Stimulated activated CD8-positive, alpha-beta memory T cell treated with anti-CD3 and anti-CD28 coated beads, Interleukin-15, amount 100 ng/mL, for 48 hours (primary cell): Measurements from ENCODE around the gene RPL32.
"Not testable (repeated sequence)": the region's sequence is repeated elsewhere in the genome, so short reads cannot be mapped to it uniquely, and the experiment has no call there.

Experiments
- DNase-seq, 2 donors: peaks; one replicate each; pipeline ENCODE4 v3.0.0-alpha.2; 2020; ENCODE audit warnings: low read depth in 2 of 2

Gene RPL32

DNA sequence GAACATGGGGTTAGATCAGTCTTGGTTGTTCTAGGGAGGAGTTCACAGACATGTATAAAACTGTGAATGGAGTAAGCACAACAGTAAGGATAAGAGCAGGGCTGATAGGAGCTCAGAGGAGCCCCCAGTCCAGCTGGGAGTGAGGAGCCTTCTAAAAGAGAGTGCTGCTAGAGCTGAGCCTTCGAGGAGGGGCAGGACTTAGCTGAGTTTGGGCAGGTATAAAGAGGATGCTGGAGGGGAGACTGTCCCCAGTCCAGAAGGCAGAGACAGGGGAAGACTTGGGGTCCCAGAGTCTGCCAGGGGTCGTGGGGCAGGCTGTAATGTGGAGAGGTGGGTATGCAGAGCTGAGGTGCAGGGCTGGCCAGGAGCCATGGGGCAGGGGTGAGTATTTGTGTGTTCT, 32.8 kb downstream of the RPL32 start:
- no peak for DNase-seq

DNA sequence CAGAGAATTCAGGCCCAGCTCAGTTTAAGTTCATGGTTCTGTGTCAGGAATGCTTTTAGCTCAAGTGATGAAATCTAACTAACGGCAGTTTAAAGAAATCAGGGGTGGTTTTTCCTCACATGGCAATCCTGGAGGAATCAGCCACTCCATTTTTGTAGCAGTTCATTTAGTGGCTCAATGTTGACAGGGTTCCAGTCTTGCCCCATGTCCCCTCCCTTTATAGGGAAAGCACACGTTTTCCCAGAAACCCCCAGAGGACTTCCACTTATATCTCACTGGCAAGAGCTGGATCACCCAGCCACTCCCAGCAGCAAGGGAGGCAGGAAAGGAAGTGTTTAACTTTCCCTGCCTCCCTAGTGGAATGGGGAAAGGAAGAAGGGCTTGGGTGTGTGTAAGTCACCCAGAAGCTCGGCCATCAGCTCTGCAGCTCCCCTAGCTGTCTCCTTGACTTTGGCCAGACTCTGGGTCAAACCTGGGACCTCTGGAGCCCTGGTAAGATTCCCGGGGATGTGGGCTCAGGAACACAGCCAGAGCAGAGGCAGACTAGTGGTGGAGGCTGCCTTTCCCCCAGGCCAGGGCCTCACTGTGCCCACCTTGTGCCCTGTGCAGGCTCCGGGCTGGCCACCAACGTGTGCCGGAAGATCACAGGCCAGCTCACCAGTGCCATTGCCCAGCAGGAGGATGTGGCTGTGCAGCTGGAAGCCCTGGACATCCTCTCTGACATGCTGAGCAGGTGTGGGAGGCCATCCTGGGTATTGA, 33.6 kb downstream of the RPL32 start:
- DNase-seq, result no peak

DNA sequence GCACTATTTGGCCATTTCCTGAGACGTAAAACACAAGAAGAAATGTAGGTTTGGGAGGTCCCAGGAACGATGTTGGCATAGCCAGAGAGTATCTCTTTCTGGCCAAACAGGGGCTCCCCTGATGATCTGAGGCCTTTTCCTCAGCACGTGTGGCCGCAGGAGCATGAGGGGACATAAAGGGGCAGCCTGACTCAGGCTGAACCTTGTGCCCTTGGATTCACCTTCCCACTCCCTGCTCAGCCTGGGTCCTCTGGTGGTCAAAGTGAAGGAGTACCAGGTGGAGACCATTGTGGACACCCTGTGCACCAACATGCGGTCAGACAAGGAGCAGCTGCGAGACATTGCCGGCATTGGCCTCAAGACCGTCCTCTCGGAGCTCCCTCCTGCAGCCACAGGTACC, 34.3 kb downstream of the RPL32 start:
- no peak for DNase-seq

DNA sequence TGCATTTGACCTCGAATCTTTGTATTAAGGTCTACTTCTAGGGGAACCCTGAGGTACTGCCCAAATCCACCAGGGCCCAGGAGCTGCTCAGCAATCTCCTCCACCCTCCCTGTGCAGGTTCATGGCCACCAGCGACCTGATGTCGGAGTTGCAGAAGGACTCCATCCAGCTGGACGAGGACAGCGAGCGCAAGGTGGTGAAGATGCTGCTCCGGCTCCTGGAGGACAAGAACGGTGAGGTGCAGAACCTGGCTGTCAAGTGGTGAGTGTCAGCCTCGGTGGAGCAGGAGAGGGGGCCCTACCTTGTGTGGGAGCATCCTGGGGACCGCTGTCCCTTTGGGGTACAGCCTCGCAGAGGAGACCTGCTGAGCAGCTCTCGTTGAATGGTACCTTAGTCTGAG, 38.0 kb downstream of the RPL32 start:
- DNase-seq, result no peak

DNA sequence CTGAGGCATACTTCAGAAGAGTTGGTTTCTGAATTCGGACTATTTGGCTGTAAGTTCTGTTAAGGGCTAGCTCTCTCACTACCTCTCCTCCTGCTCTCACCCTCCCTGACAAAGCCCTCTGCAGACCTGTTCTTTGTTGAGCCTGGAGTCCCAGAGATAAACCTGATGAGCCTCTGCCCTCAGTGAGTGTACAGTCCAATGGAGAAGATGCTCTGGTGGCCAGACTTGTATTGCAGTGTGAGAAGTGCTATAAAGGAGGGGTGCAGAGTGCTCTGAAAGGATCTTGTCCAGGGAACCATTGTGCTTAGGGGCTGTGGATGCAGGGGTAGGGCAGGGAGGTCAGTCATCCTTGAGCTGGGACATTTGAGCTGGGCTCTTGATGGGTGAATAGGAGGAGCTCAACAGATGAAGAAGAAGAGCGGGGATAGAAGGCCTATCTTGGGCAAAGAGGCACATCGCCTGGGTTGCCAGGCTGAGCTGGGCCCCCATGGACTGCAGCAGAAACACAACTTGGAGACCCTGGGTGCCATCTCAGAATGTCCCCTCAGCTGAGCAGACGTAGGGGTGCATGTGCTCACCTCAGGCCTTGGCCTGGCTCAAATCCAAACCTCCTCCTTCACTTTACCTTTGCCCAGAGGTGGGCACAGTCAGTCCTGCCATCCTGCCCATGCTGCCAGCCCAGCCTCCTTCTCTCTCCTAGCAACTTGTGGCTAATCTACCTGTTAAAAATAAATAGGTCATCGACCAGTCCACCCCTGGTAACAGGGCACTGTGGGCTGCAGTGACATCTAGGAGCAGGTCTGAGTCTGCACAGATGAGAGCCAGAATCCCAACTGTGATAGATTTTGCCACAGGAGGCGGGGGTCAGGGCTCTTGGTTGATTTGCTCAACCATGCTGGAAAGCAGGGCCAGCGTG, 41.6 kb downstream of the RPL32 start:
- no peak for DNase-seq

DNA sequence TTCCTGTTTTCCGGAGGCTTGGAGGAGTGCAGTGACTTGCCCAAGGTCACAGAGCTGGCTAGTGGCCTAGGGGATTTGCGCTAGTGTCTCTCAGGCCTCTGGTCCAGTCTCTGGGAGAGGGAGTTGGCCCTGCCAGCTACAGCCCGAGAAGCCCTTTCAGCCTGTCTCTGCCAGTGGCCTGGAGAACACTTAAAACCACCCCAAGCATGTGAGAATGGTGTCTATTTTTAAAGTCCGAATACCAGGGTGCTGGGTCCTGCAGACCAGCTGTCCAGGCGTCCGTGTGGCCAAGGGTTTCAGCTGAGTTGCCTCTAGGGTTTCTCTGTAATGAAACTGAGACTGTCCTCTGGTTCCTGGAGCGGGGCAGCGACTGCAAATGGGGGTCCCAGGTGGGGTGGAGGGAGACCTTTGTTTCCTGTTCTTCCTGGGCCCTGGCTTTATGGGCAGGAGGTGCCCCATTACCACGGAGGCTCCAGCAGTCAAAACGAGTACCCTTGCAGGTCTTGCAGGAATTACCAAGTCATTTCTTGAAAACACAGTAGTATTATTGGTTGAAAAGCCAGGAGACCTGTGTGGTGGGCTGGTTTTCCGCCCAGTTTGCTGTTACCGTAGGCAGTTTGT, 42.7 kb downstream of the RPL32 start:
- DNase-seq, result no peak

DNA sequence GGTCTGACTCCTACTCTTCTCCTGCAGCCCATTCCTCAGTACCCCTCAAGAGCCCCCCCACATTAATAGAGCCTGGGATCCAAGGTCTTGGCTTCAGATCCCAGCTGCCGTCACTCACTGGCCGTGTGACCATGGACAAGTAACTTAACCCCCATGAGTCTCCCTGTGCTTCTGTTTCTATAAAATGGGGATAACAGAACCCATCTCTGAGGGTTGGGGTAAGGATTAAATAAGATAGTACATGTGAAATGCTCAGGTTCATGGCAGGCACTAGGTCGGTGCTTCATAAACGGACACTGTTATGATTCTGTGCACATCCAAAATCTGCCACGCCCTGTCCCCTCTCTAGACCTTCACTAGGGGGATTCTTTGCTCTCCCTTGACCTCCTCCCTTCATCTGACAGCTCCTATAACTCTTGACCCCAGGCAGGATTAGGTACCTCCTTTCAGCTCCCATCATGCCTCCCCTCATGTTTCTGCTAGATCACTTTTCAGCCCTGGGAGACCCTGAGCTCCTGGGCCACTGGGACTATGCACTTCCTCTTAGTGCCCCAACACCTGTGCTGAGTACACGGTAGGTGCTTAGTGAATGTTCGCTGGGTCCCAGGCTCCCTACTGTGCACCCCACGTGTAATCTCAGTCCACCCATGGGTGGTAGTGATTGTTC, 43.3 kb downstream of the RPL32 start:
- no peak for DNase-seq

DNA sequence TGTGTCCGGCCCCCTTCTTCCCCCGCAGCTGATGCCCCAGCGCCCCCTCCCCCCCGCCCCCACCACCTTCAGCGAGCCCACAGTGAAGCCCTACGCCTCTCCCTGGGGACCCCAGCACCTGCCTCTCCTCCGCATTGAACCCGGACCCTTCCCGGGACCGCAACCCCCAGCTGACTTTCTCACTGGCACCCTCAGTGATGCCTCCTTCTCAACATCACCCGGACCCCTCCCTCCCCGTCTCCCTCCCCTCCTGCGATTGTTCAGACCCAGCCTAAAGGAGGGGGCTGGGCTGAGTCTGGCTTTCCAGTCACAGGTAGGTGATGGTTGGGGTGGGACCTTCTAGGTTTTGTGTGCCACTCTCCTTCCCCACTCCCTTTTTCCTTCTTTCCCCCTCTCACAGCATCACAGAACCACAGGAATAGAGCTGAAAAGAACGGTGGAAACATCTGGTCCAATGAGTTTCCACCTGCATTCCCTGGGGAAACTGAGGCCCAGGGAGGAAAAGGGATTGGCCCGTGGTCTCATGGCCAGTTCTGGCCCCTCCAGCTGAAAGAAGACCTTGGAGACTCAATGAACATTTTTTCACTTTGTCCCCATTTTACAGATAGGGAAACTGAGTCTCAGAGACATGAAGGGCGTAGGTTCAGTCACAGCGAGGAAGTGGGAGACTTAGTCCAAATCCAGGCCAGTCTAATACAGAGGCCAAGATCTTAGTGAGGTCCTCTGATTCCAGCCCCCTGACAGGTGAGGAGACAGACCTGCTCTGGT, 44.1 kb downstream of the RPL32 start:
- no peak for DNase-seq

DNA sequence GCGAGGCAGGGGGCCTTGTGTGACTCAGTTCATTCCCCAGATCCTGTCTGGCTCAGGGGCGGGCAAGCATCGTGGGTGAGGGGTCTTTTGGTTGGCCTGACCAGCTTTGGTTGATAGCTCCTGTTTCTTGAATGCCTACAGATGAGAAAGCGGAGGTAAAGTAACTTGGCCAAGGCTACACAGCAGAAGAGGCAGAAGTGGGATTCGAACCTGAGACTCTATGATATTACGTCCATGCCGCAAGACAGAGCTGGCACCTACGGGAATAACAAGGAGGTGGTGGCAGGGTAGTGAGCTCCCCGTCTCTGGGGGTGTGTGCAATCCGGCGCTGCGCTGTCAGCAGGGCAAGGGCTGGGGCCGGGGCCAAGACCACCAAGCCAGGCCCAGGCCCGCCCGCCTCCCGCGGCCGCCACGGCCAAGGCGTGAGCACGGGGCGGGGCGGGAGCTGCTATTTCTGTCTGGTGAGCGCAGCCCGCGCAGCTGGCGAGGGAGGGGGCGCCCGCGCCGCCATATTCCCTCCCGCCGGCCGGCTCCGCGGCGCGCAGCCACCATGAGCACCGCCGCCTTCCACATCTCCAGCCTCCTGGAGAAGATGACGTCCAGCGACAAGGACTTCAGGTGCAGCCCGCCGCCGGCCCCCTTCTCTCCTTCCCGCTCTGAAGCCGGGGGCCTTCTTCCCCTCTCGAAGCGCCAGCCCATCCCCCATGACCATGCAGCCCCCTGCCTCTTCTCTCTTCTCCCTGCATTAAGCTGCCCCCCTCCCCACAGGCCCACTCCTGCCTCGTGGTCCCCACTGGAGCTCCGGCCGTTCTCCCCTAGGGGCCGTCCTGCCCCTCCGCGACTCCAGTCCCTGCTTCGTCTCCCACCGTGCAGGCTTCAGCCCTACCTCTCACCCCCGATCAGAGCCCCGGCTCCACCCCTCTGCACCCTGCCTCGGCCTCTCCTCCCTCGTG, 44.9 kb downstream of the RPL32 start, which contains the start of gene CAND2:
Gene CAND2, plus strand, starts transcription at position 510 of the 953 bp plus-strand sequence. Its CDS starts 41 bp downstream, at position 551.
- peak in 1 of 2 donors; percentile 9 for DNase-seq

DNA sequence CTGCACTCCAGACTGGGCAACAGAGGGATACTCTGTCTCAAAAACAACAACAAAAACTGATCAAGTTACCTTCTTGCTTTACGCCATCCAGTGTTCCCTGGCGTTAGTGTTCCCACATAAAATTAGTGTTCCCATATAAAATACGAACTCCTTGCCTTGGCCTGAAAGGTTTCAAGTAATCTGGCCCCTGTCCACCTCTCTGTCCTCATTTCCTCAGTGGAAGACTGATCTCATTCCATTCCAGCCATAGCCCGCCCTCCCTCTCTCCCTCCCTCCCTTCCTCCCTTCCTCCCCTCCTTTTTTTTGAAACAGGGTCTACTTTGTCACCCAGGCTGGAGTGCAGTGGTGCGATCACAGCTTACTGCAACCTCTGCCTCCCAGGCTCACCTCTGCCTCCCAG, 47.7 kb downstream of the RPL32 start:
- DNase-seq, result no peak

DNA sequence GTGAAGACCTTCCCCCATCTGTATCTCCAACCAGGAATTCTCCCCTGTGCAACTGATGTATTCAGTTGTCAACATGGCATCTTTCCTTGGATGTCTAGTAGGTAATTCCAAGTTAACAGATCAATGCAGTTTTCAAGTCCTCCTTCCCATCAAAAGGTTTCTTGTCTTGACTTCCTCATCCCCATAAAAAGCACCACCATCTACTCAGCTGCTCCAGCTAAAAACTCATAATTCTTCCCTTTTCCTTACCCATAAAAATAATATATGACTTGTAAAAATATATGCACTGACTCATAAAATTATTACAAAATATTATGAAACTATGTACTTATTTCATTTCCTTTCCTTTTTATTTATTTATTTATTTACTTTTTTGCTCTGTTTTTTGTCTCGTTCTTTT, 49.9 kb downstream of the RPL32 start:
- DNase-seq, result no peak

DNA sequence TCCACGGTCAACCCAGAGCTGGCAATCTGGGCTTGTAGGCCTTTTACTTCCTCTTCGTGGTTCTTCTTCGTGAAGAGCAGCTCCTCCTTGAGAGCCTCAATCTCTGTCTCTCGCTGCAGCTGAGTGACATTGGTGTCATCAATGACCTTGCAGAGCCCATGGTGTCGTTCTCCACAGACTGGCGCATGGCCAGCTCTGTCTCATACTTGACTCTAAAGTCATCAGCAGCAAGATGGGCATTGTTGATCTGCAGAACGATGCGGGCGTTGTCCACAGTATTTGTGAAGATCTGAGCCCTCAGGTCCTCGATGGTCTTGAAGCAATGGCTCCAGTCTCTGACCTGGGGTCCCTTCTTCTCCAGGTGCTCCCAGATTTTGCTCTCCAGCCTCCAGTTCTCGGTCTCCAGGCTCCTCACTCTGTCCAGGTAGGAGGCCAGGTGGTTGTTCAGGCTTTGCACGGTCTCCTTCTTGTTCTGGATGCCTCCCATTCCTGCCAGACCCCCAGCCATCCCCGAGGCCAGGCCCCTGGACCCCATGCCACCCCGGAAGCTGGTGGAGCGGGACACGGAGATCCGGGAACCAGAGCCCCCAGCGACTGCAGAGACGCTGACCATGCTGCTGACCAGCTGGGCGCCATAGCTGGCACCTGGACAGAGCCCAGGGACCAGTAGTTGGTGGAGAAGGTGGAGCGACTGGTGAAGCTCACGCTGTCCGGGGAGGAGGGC, 53.2 kb downstream of the RPL32 start:
- not testable (repeated sequence) for DNase-seq

DNA sequence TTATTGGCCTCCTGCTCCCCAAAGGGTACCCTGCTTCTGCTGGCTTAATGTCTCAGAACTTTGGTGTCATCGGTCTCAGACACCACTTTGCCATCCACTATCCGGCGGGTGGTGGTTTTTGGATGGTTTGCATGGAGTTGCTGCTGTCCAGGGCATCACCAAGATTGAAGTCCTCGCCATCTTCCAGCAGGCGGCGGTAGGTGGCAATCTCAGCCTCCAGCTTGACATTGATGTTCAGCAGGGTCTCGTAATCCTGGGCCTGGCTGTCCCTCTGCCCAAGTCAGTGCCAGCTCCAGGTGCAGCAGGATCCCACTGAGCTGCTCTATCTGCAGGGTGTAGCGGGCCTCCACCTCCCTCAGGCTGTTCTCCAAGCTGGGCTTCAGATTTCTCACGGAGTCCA, 54.0 kb downstream of the RPL32 start:
- peak; percentile 32 to 49 for DNase-seq

DNA sequence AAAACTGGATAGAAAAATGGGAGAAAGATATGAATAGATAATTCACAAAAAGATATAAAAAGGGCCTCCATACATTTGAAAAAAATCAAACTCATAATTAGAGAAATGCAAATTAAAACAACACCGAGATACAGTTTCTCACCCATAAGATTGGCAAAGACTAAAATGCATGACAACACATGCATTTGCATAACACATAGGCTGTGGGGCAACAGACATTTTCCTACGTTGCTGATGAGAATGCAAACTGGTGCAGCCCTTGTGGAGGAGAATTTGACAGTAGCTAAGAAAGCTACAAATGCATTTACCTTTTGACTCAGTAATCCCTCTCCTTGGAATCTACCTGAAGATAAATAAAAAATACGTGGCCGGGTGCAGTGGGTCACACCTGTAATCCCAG, 56.3 kb downstream of the RPL32 start:
- DNase-seq, result no peak
